ENCODE results near the gene RNASEH2B.

Gene RNASEH2B

DNA sequence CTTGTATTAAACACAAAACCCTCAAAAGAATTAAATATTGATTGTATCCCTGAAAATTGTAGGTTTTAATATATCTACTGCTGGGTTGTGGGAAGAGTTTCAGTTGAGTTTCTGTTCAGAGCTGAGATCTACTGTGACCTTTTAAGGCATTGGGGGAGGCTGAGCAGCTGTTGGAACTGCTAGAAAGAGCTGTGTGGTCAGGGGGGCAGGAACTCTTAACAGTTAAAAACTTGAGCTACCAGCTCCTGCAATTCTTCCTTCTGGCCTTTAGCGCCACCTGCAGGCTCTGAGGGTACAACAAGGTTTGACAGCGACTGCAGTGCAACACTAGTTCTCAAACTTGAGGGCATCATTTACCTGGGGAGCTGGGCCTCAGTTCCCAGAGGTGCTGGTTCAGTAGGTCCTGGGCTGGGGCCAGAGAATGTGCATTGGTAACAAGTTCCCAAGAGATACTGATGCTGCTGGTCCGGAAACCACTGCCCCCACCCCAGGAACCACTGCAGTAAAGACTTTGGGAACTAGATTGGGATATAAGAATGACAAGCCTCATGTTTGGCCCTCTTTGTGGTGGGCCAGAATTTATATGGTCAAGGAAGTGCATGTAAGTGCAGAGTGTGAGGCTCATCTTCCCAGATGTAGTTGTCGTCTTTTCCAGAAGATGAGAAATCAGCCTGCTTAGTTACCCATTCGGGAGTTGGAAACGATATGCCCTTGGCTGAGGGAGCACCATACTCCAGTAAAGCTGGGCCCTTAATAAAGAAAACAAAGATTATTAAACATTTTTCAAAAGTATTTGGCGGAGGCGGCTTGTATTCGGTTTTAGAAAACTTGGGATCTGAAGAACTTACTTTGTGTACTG lies 2.6 kb downstream of the RNASEH2B start:
- peak; percentile 95 for DNase-seq (ENCODE audit: low read depth)
- TF ChIP-seq, protein P1, sequence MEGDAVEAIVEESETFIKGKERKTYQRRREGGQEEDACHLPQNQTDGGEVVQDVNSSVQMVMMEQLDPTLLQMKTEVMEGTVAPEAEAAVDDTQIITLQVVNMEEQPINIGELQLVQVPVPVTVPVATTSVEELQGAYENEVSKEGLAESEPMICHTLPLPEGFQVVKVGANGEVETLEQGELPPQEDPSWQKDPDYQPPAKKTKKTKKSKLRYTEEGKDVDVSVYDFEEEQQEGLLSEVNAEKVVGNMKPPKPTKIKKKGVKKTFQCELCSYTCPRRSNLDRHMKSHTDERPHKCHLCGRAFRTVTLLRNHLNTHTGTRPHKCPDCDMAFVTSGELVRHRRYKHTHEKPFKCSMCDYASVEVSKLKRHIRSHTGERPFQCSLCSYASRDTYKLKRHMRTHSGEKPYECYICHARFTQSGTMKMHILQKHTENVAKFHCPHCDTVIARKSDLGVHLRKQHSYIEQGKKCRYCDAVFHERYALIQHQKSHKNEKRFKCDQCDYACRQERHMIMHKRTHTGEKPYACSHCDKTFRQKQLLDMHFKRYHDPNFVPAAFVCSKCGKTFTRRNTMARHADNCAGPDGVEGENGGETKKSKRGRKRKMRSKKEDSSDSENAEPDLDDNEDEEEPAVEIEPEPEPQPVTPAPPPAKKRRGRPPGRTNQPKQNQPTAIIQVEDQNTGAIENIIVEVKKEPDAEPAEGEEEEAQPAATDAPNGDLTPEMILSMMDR (IDR thresholded peaks at IDR 0.05; ENCODE audit: low read depth, low read length, missing control alignments) = peak; percentile 86
- H3K4me3 ChIP-seq (ENCODE audit: low read depth, low read length) = peak overlapping the region; percentile 25; the same call in 1 of the 2 replicates

DNA sequence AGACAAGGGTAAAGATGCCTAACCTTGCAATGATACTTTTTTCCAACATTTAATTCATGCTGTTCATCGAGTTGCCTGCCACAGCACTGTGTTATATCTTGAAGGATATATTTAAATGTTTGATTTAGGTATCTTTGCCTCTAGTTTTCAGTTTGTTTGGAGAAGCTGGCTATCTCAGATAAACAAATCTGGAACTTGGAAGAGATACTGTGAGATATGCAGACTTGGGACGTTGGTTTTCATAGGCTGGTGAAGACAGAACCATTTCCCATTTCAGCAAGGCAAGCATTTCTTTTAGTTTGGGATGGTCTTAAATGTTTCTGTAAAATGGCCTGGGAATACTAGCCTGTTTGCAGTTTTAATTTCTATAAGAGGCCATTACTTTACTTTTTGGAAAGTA lies 3.3 kb downstream of the RNASEH2B start:
- TF ChIP-seq, protein P1 (IDR thresholded peaks at IDR 0.05; ENCODE audit: low read depth, low read length, missing control alignments) = no peak
- H3K4me3 ChIP-seq (ENCODE audit: low read depth, low read length) = no peak overlapping the region

DNA sequence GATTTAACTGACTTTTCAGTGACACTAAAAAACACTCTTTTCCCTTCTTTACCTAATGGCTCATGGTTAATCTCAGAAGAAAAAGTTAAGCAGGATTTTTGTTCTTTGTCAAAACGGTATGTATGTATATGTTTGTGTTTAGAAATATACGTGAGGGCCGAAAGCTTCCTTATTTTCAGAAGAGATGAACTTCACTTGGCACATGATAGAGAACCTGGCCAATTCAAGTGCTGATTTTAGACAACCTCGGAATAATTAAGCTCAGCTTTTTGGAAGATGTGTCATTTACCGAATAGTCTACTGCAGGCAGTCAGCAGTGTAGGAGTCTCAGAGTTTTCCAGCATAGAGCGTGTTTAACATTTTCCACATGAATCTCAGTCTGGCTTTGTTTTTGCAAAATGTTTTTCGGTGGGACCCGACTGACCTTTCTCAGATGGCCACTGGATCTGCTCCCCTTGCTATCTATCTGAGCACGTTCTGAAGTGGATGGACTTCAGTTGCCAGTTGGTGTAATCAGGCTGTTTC lies 4.6 kb downstream of the RNASEH2B start:
- no peak overlapping the region for H3K4me3 ChIP-seq (ENCODE audit: low read depth, low read length)
- no peak for DNase-seq (ENCODE audit: low read depth)
- TF ChIP-seq, protein P1 (IDR thresholded peaks at IDR 0.05; ENCODE audit: low read depth, low read length, missing control alignments) = no peak

More for the DNA sequence above, 3.3 kb downstream of the RNASEH2B start:
- DNase-seq (ENCODE audit: low read depth) = no peak

DNA sequence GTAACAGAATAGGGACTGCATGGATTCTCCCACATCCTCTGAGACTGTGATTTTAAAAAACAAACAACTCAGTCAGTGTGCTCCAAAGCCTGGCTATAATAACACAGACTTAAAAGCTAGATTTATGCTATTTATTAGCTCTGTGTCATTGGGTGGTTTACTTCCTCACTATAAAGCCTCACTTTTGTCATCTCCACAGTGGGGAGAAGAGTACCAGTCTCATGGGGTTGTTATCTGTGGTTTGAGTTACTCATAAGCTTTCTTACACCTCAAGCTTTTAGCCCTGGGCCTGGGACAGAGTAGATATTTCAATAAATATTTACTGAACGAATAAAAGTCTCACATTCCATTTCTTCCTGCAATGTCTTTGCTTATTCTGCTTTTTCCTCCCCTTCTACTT lies 5.3 kb downstream of the RNASEH2B start:
- TF ChIP-seq, protein P1 (IDR thresholded peaks at IDR 0.05; ENCODE audit: low read depth, low read length, missing control alignments) = no peak
- DNase-seq (ENCODE audit: low read depth) = no peak
- H3K4me3 ChIP-seq (ENCODE audit: low read depth, low read length) = no peak overlapping the region

DNA sequence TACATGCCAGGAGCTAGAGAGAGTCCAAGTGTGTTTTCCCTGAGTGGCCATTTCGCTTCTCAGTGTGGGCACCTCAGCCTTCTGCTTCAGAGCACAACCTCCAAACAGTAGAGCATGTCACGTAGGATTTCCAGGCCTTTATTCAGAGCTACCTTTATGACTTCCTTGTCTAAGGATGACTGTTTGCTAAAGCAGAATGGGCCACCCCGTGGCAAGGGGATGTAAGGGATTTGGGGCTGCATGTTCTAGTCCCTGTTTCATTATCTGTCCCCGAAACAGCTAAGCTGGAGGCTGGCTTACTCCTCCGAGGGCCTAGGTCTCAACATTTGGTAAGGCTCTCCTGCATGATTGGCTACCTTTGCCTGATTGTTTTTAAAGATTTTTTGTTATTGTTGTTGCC lies 6.0 kb downstream of the RNASEH2B start:
- TF ChIP-seq, protein P1 (IDR thresholded peaks at IDR 0.05; ENCODE audit: low read depth, low read length, missing control alignments) = peak; percentile 21
- DNase-seq (ENCODE audit: low read depth) = no peak
- no peak overlapping the region for H3K4me3 ChIP-seq (ENCODE audit: low read depth, low read length)

DNA sequence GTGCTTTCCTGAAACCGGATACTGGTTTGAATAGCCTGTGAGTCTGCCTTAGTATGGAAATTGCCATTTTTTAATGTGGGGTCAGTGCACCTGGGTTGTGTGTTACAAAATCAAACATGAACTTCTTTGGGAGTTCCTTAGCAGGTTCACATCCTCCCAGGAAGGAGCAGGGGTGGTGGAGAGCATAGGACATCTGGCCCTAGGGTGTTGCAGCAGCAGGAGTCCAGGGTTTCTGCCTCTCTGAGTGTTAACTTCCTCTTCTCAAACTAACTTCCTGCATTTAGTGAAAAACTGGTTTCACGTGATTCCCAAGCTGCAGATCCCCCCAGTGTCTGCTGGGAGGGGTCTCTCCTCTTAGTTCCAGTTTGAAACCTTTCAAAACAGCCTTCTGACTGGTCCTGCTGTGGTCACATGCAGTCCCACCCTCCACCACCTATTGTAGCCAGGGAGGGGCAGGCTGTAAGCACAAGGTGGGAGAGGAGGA lies 7.2 kb downstream of the RNASEH2B start:
- H3K4me3 ChIP-seq (ENCODE audit: low read depth, low read length) = no peak overlapping the region
- TF ChIP-seq, protein P1 (IDR thresholded peaks at IDR 0.05; ENCODE audit: low read depth, low read length, missing control alignments) = no peak
- DNase-seq (ENCODE audit: low read depth) = no peak
